SK-N-MC (cell line): ENCODE results near the gene ZDHHC1.

Experiments used
- EZH2 ChIP-seq: fragments of 200-600 bp; sonication (generic); IDR thresholded peaks from one replicate; pipeline ENCODE4 v1.6.1; 2017; ENCODE audit warnings: antibody characterized with exemption
- FOXP2 ChIP-seq: optimal IDR thresholded peaks from 2 replicates; pipeline ENCODE3; 2011; ENCODE audit warnings: mild to moderate bottlenecking, moderate library complexity; ENCODE audit not compliant: insufficient read depth; ENCODE audit errors: extremely low read length, control extremely low read depth
- POLR2AphosphoS5 ChIP-seq: IDR thresholded peaks from 2 replicates; pipeline ENCODE4 v1.6.1; 2012; ENCODE audit warnings: mild to moderate bottlenecking, low read depth, low read length, borderline replicate concordance

DNA sequence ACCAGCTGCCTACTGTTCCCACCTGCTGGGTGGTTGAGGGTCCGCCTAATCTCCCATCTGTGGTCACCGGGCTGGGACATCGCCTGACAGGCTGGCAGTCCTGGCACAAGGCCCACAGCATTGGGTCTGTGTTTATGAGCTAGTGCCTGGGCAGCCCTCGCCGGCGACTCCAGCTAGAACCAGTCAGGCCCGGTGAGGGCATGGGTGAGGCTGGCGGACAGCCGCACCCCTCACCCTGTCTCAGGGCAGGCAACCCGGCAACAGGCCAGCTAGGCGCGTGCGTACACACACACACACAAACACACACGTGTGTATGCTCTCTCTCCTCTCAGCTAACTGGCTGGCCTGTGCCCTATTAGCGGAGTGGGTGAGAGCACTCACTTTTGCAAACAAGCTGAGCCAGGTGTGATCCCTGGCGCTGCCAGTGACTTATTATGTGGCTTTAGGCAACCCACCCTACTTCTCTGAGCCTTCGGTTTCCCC lies 25.0 kb upstream of the ZDHHC1 start:
- TF ChIP-seq POLR2AphosphoS5 (no peak), EZH2 (no peak), FOXP2 (no peak)
